PC-3 (cell line): Measurements from ENCODE around the gene ZFHX3. TPM values are rescaled to one million over a fixed set of nuclear protein-coding genes. Genes with fewer than 3 reads are reported as not detected.

ENCODE experiments used
- ATAC-seq: fragments of 200-7000 bp; cut with Tn5 transposase; 2 replicates; pipeline ENCODE4 v1.9.1; 2020; ENCODE audit warnings: mild to moderate bottlenecking, moderate library complexity
- BruUV-seq: library from RNA; stranded (reverse); fragments of 400-500 nt; replicated peaks from 2 replicates; lab custom pipeline; 2021; lab: Mats Ljungman, UMichigan
- CTCF ChIA-PET: fragments of 300-600 bp; sonication (Branson Sonifier 250); formaldehyde crosslinking; loops from one replicate; lab custom pipeline; 2022; ENCODE audit warnings: antibody characterized with exemption; lab: Charles Lee
- POLR2A ChIA-PET: fragments of 300-600 bp; sonication (Branson Sonifier 250); formaldehyde crosslinking; loops from one replicate; lab custom pipeline; 2022; ENCODE audit warnings: antibody characterized with exemption; ENCODE audit not compliant: unreplicated experiment; lab: Charles Lee
- DNase-seq: peaks from one replicate; pipeline ENCODE4 v3.0.0-alpha.2; 2015
- H2AFZ ChIP-seq: fragments of 300-600 bp; sonication (generic); 2 replicates; pipeline ENCODE4 v1.6.0; 2016; ENCODE audit warnings: antibody characterized with exemption, low read length
- H3F3A ChIP-seq: fragments of 300-600 bp; sonication (generic); one replicate; pipeline ENCODE4 v1.6.0; 2017; ENCODE audit warnings: antibody characterized with exemption, low read length, control low read depth, mild to moderate bottlenecking; ENCODE audit not compliant: unreplicated experiment
- H3K27ac ChIP-seq: fragments of 300-600 bp; sonication (generic); 2 replicates; pipeline ENCODE4 v1.5.1; 2016; ENCODE audit warnings: mild to moderate bottlenecking, low read length
- H3K27me3 ChIP-seq: fragments of 300-600 bp; sonication (generic); 2 replicates; pipeline ENCODE4 v1.6.1; 2016; ENCODE audit warnings: low read length, mixed read lengths
- H3K36me3 ChIP-seq: fragments of 300-600 bp; sonication (generic); 2 replicates; pipeline ENCODE4 v1.6.1; 2016; ENCODE audit warnings: low read depth, mixed run types, low read length, mixed read lengths
- H3K4me1 ChIP-seq: fragments of 300-600 bp; sonication (generic); 2 replicates; pipeline ENCODE4 v1.5.1; 2016; ENCODE audit warnings: low read length; ENCODE audit not compliant: insufficient read depth
- H3K4me2 ChIP-seq: fragments of 300-600 bp; sonication (generic); 2 replicates; pipeline ENCODE4 v1.6.0; 2016; ENCODE audit warnings: low read length
- H3K4me3 ChIP-seq: fragments of 300-600 bp; sonication (generic); 2 replicates; pipeline ENCODE4 v1.5.1; 2016; ENCODE audit warnings: mild to moderate bottlenecking, low read length, mixed read lengths
- H3K79me2 ChIP-seq: fragments of 300-600 bp; sonication (generic); 2 replicates; pipeline ENCODE4 v1.6.1; 2017; ENCODE audit warnings: low read length, mixed read lengths
- H3K9ac ChIP-seq: fragments of 300-600 bp; sonication (generic); 2 replicates; pipeline ENCODE4 v1.6.0; 2016; ENCODE audit warnings: mild to moderate bottlenecking, low read length
- H3K9me2 ChIP-seq: fragments of 300-600 bp; sonication (generic); replicated peaks from 2 replicates; pipeline ENCODE4 v1.6.1; 2016; ENCODE audit warnings: mixed run types, low read length, mixed read lengths
- H3K9me3 ChIP-seq: fragments of 300-600 bp; sonication (generic); 2 replicates; pipeline ENCODE4 v1.6.1; 2016; ENCODE audit warnings: low read length, mixed read lengths
- H4K20me1 ChIP-seq: fragments of 300-600 bp; sonication (generic); 2 replicates; pipeline ENCODE4 v1.6.1; 2016; ENCODE audit warnings: low read length, mixed read lengths
- CTCF ChIP-seq: fragments of 300-600 bp; sonication (generic); conservative IDR thresholded peaks from 2 replicates; pipeline ENCODE4 v1.5.1; 2017; ENCODE audit warnings: antibody characterized with exemption, low read depth, mild to moderate bottlenecking, low read length
- EZH2 ChIP-seq: fragments of 300-600 bp; sonication (generic); IDR thresholded peaks from one replicate; pipeline ENCODE4 v1.6.1; 2017; ENCODE audit warnings: antibody characterized with exemption, mild to moderate bottlenecking, low read length; ENCODE audit not compliant: unreplicated experiment
- EZH2phosphoT487 ChIP-seq: fragments of 300-600 bp; sonication (generic); IDR thresholded peaks from 2 replicates; pipeline ENCODE4 v1.6.1; 2018; ENCODE audit warnings: mild to moderate bottlenecking, antibody characterized with exemption, low read length, borderline replicate concordance
- intact Hi-C: fragments of 100-400 bp; cut with micrococcal nuclease; formaldehyde crosslinking; loops from 2 replicates; pipeline ENCODE4 v1.9.0; 2023
- total RNA-seq: library from RNA; depleted of rRNA; stranded (reverse); fragments of >200 nt; gene quantifications from 2 replicates; pipeline ENCODE4 v1.2.3, GENCODE V29; 2014

The ZFHX3 gene
- total RNA-seq, 1 experiment from 2014 or later = 3.5 TPM

- Histone ChIP-seq H3K9me2 (no peaks in the 10 kb centered on the region), H3F3A (peaks cover 10% of the 10 kb centered on the region), H3K36me3 (no peaks in the 10 kb centered on the region), H4K20me1 (no peaks in the 10 kb centered on the region), H3K79me2 (peaks cover 85% of the 10 kb centered on the region), H3K4me2 (peak overlapping the region; percentile 27), H3K9ac (no peak overlapping the region), H3K27ac (peak overlapping the region; percentile 65), H3K4me1 (peaks cover 44% of the 10 kb centered on the region), H3K9me3 (no peaks in the 10 kb centered on the region), H3K27me3 (no peaks in the 10 kb centered on the region), H3K4me3 (no peak overlapping the region), H2AFZ (no peak overlapping the region)
- no peak for ATAC-seq
- BruUV-seq = no TSS peak
- TF ChIP-seq EZH2phosphoT487 (no peak), EZH2 (no peak), CTCF (no peak)
- ChIA-PET CTCF (no interaction called here), POLR2A (no interaction called here)
- peak; percentile 51 for DNase-seq
- intact Hi-C loops = no loop called here
These were observed 31.5 kb downstream of the ZFHX3 start for GRCh38 chr16:73016488-73016830.

DNA sequence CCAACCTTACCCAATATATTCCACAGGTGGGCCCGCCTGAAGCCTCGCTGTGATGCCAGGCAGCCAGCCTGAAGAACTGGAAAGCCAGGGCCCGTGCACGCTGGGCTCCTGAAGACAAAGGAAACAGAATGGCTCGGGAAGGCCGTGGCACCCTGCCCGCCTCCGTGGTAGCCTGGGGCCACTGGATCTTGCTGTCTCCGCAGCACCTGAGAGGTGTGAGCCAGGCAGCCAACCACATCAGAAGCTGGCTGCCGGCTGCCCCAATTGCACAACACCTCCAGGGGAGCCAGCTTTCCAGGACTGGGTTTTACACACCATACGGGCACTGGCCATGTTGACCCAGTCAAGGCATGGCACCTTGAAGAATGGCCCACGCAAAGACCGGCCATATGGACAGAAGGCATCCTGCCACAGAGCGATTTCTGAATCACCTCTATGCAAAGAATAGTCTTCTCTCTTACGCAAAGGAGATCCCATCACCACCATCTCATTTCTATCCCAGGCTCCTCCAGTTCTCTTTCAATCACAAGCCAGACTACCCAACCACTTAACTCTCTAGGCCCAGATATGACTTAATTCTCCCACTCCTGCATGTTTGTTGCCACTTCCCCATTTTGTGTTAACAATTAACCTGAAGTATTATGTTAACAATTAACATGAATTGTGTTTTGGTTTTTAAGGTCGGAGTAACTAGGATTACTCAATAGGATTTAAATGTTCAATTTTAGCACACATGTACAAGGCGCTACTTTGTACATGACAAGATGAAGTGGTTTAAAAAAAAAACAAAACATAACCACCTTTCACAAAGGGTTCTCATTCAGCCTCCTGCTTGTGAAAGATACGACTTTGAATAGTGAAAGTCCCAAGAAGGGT is 32.1 kb downstream of the ZFHX3 start:
- Histone ChIP-seq H2AFZ (no peak overlapping the region), H4K20me1 (no peaks in the 10 kb centered on the region), H3K36me3 (no peaks in the 10 kb centered on the region), H3F3A (peaks cover 6% of the 10 kb centered on the region), H3K79me2 (peaks cover 80% of the 10 kb centered on the region), H3K9ac (peak overlapping the region; percentile 16; the same call in 1 of the 2 replicates), H3K4me2 (peak overlapping the region; percentile 27), H3K27ac (peak overlapping the region; percentile 65), H3K4me3 (no peak overlapping the region), H3K27me3 (no peaks in the 10 kb centered on the region), H3K9me3 (no peaks in the 10 kb centered on the region), H3K9me2 (no peaks in the 10 kb centered on the region), H3K4me1 (peaks cover 38% of the 10 kb centered on the region)
- no TSS peak for BruUV-seq
- ChIA-PET CTCF (no interaction called here), POLR2A (no interaction called here)
- intact Hi-C loops = no loop called here
- ATAC-seq (no peak), DNase-seq (peak; percentile 15)
- TF ChIP-seq CTCF = no peak
- TF ChIP-seq EZH2phosphoT487 = no peak
- TF ChIP-seq EZH2 = no peak

- ATAC-seq (no peak), DNase-seq (no peak)
- Histone ChIP-seq H3K27me3 (no peaks in the 10 kb centered on the region), H3K36me3 (no peaks in the 10 kb centered on the region), H2AFZ (no peak overlapping the region), H3K79me2 (peaks cover 88% of the 10 kb centered on the region), H3K9me2 (no peaks in the 10 kb centered on the region), H4K20me1 (no peaks in the 10 kb centered on the region), H3F3A (peaks cover 2% of the 10 kb centered on the region), H3K4me2 (no peak overlapping the region), H3K27ac (no peak overlapping the region), H3K4me3 (no peak overlapping the region), H3K9me3 (no peaks in the 10 kb centered on the region), H3K4me1 (peaks cover 37% of the 10 kb centered on the region), H3K9ac (no peak overlapping the region)
- CTCF ChIA-PET = no interaction called here
- intact Hi-C loops = no loop called here
- BruUV-seq = no TSS peak
- TF ChIP-seq EZH2 = no peak
- no peak for TF ChIP-seq CTCF
- no peak for TF ChIP-seq EZH2phosphoT487
- POLR2A ChIA-PET = no interaction called here
These were observed 33.2 kb downstream of the ZFHX3 start for GRCh38 chr16:73014768-73015167.
